GM12878 (cell line): ENCODE measurements around the gene MRPL37. TPM values are rescaled to one million over a fixed set of nuclear protein-coding genes. Genes with fewer than 3 reads are reported as not detected.

Experiments
- ATAC-seq: fragments of 200-7000 bp; cut with Tn5 transposase; 3 replicates; pipeline ENCODE4 v1.9.1; 2020; ENCODE audit warnings: mild to moderate bottlenecking, moderate library complexity
- BruUV-seq: library from RNA; stranded (reverse); fragments of 400-500 nt; replicated peaks from 2 replicates; lab custom pipeline; 2021; lab: Mats Ljungman, UMichigan
- CTCF ChIA-PET: fragments of 300-600 bp; sonication (Branson Sonifier 250); formaldehyde crosslinking; extraction: SDS; loops from one replicate; lab custom pipeline; 2021; ENCODE audit warnings: inconsistent platforms; lab: Yijun Ruan, JAX
- POLR2A ChIA-PET: fragments of 350-600 bp; formaldehyde crosslinking; extraction: SDS; loops from one replicate; lab custom pipeline; 2021; ENCODE audit warnings: inconsistent platforms; lab: Charles Lee
- RAD21 ChIA-PET: fragments of 300-600 bp; sonication (Branson Sonifier 250); formaldehyde crosslinking; loops from one replicate; lab custom pipeline; 2023; ENCODE audit warnings: antibody characterized with exemption; ENCODE audit not compliant: unreplicated experiment; lab: Charles Lee
- SMC1A ChIA-PET: fragments of 300-600 bp; sonication (Branson Sonifier 250); formaldehyde crosslinking; loops from one replicate; lab custom pipeline; 2023; ENCODE audit not compliant: unreplicated experiment, uncharacterized antibody; lab: Charles Lee
- DNase-seq: peaks from one replicate; pipeline ENCODE4 v3.0.0-alpha.2; 2011; ENCODE audit warnings: low read depth, low spot score
- FAIRE-seq: peaks from 3 replicates; lab custom pipeline; 2011; peaks lifted over from hg19 to GRCh38; lab: Jason Lieb, UNC
- H2AFZ ChIP-seq: 2 replicates; pipeline ENCODE4 v1.6.0; 2011; ENCODE audit warnings: low read depth, low read length, control low read depth; ENCODE audit not compliant: control insufficient read depth
- H3K27ac ChIP-seq: 2 replicates; pipeline ENCODE4 v1.5.1; 2011; ENCODE audit warnings: control low read depth; ENCODE audit not compliant: control insufficient read depth, insufficient read depth
- H3K27me3 ChIP-seq, 2 experiments: replicated peaks in 1 of 2; 2 replicates each; pipeline versions ENCODE4 v1.6.0 to v1.6.1; 2011; ENCODE audit warnings: low read length in 1 of 2; ENCODE audit not compliant: control insufficient read depth in 2 of 2, insufficient read depth in 2 of 2
- H3K36me3 ChIP-seq, 2 experiments: 2 replicates each; pipeline ENCODE4 v1.5.1; 2011; ENCODE audit warnings: low read length in 1 of 2; ENCODE audit not compliant: control insufficient read depth in 2 of 2, insufficient read depth in 2 of 2
- H3K4me1 ChIP-seq: 2 replicates; pipeline ENCODE4 v1.6.1; 2011; ENCODE audit warnings: mild to moderate bottlenecking, low read length, moderate library complexity, mixed read lengths; ENCODE audit not compliant: control insufficient read depth, insufficient read depth
- H3K4me2 ChIP-seq: 2 replicates; pipeline ENCODE4 v1.6.0; 2011; ENCODE audit warnings: control low read depth; ENCODE audit not compliant: control insufficient read depth, insufficient read depth
- H3K4me3 ChIP-seq: fragments of 200-600 bp; sonication (generic); 2 replicates; pipeline ENCODE4 v1.5.1; 2016
- H3K79me2 ChIP-seq: 2 replicates; pipeline ENCODE4 v1.6.0; 2011; ENCODE audit warnings: low read length; ENCODE audit not compliant: control insufficient read depth, insufficient read depth
- H3K9ac ChIP-seq: 2 replicates; pipeline ENCODE4 v1.8.0; 2011; ENCODE audit warnings: low read length, control low read depth, mixed read lengths; ENCODE audit not compliant: control insufficient read depth, insufficient read depth
- H3K9me3 ChIP-seq: replicated peaks from 3 replicates; pipeline ENCODE4 v1.5.1; 2011; ENCODE audit warnings: mild to moderate bottlenecking, low read length; ENCODE audit not compliant: control insufficient read depth, insufficient read depth
- H4K20me1 ChIP-seq: 2 replicates; pipeline ENCODE4 v1.6.0; 2011; ENCODE audit not compliant: control insufficient read depth, insufficient read depth
- ASH2L ChIP-seq: fragments of 300-600, 200-600 bp; sonication (generic); IDR thresholded peaks from 2 replicates; pipeline ENCODE4 v1.6.1; 2017; ENCODE audit warnings: low read depth, mild to moderate bottlenecking, borderline replicate concordance
- CBFB ChIP-seq: IDR thresholded peaks from 2 replicates; pipeline ENCODE4 v1.6.1; 2016; ENCODE audit warnings: antibody characterized with exemption, low read depth
- CREB1 ChIP-seq: IDR thresholded peaks from 2 replicates; pipeline ENCODE4 v1.6.1; 2012; ENCODE audit warnings: low read depth, mild to moderate bottlenecking, inconsistent platforms
- CUX1 ChIP-seq: IDR thresholded peaks from 2 replicates; pipeline ENCODE4 v1.6.1; 2012; ENCODE audit warnings: improper control_type of control experiment, low read depth, low read length; ENCODE audit not compliant: insufficient replicate concordance
- EGR1 ChIP-seq, 2 experiments: IDR thresholded peaks; 1 replicate in 1 of 2; 2 replicates in 1 of 2; pipeline ENCODE4 v1.6.1; 2011 to 2012; ENCODE audit warnings: low read depth in 2 of 2, low read length in 2 of 2, borderline replicate concordance in 1 of 2, mild to moderate bottlenecking in 1 of 2, moderate library complexity in 1 of 2
- IKZF1 ChIP-seq: fragments of 450-650 bp; conservative IDR thresholded peaks from 2 replicates; pipeline ENCODE4 v1.6.1; 2017; ENCODE audit warnings: antibody characterized with exemption, mild to moderate bottlenecking
- MEF2B ChIP-seq: fragments of 450-650 bp; IDR thresholded peaks from 2 replicates; pipeline ENCODE4 v1.6.1; 2018; ENCODE audit warnings: mild to moderate bottlenecking, moderate library complexity; ENCODE audit not compliant: partially characterized antibody, poor library complexity, severe bottlenecking
- MYB ChIP-seq: fragments of 150-350 bp; IDR thresholded peaks from 2 replicates; pipeline ENCODE4 v1.6.1; 2014; ENCODE audit warnings: mild to moderate bottlenecking, low read depth, low read length, borderline replicate concordance
- NFYB ChIP-seq: IDR thresholded peaks from 2 replicates; pipeline ENCODE4 v1.6.1; 2011; ENCODE audit warnings: low read depth, mild to moderate bottlenecking, low read length, improper control_type of control experiment, moderate library complexity; ENCODE audit not compliant: insufficient read depth
- POU2F2 ChIP-seq: IDR thresholded peaks from 3 replicates; pipeline ENCODE4 v1.6.1; 2011; ENCODE audit warnings: low read depth, mild to moderate bottlenecking, low read length, borderline replicate concordance
- RAD51 ChIP-seq: fragments of 450-650 bp; IDR thresholded peaks from 2 replicates; pipeline ENCODE4 v1.6.1; 2016; ENCODE audit warnings: moderate library complexity, mild to moderate bottlenecking, inconsistent platforms
- SIN3A ChIP-seq: IDR thresholded peaks from 2 replicates; pipeline ENCODE4 v1.6.1; 2012; ENCODE audit warnings: low read depth, low read length, improper control_type of control experiment
- STAT3 ChIP-seq: IDR thresholded peaks from 2 replicates; pipeline ENCODE4 v1.6.1; 2011; ENCODE audit warnings: low read depth, low read length, improper control_type of control experiment
- SUPT20H ChIP-seq: IDR thresholded peaks from 2 replicates; pipeline ENCODE4 v1.6.1; 2011; ENCODE audit warnings: low read depth, mild to moderate bottlenecking, low read length, moderate library complexity, borderline replicate concordance; ENCODE audit not compliant: control insufficient read depth
- TBL1XR1 ChIP-seq: IDR thresholded peaks from 2 replicates; pipeline ENCODE4 v1.6.1; 2012; ENCODE audit warnings: low read depth, low read length, improper control_type of control experiment
- WGBS: methylation state at CpG from one replicate; pipeline ENCODE4 v1.1.6; 2016; ENCODE audit warnings: low lambda C conversion rate; ENCODE audit not compliant: insufficient replicate concordance, insufficient coverage; ENCODE audit errors: missing lambda C conversion rate; 5-methylcytosine and 5-hydroxymethylcytosine counted together
- in situ Hi-C: fragments of 300-500 bp; cut with MboI; formaldehyde crosslinking; loops from 9 replicates; pipeline ENCODE4 v1.14.3; 2018; ENCODE audit warnings: mixed read lengths
- intact Hi-C: fragments of 100-400 bp; cut with micrococcal nuclease; formaldehyde crosslinking; loops from one replicate; pipeline ENCODE4 v1.14.2; 2022; ENCODE audit not compliant: unreplicated experiment
- polyA plus RNA-seq, 11 experiments: library from polyadenylated mRNA; depleted of rRNA in 4 of 11; unstranded in 6 of 11; stranded (reverse) in 5 of 11; fragments of >200 nt; fragmentation: Nextera tagmentation in 4 of 11; fragmentation: Illumina TruSeq in 1 of 11; extraction: Ambion mirVana in 4 of 11; extraction: Trizol in 1 of 11; gene quantifications; 1 replicate in 1 of 11; 2 replicates in 10 of 11; pipeline versions ENCODE4 v1.2.1 to v1.2.3, GENCODE V29; 2011 to 2016; ENCODE audit warnings: inconsistent platforms in 2 of 11, missing spikeins in 2 of 11, low read depth in 1 of 11
- total RNA-seq, 4 experiments: library from RNA; depleted of rRNA in 3 of 4; stranded (reverse); fragments of >200 nt in 3 of 4; fragmentation: Illumina TruSeq in 1 of 4; extraction: Trizol in 1 of 4; gene quantifications; 2 replicates each; pipeline versions ENCODE4 v1.2.1 to v1.2.3, GENCODE V29; 2013 to 2021
- TF ChIP-seq, protein P1 (sequence below): IDR thresholded peaks from 2 replicates; pipeline ENCODE4 v1.6.1; 2011; ENCODE audit warnings: low read depth, mild to moderate bottlenecking, low read length, moderate library complexity, borderline replicate concordance; ENCODE audit errors: extremely low read depth
- TF ChIP-seq, protein P2 (sequence below): IDR thresholded peaks from 2 replicates; pipeline ENCODE4 v1.6.1; 2011; ENCODE audit warnings: borderline replicate concordance, low read depth, mild to moderate bottlenecking, moderate library complexity, mixed read lengths, low read length; ENCODE audit not compliant: insufficient read depth; ENCODE audit errors: extremely low read length
- TF ChIP-seq, protein P3 (sequence below): fragments of 450-650 bp; IDR thresholded peaks from 2 replicates; pipeline ENCODE4 v1.6.1; 2014; ENCODE audit warnings: mild to moderate bottlenecking

The MRPL37 gene
- total and polyA plus RNA-seq, 10 of the 15 experiments (the other 5 are each of a cell fraction or from before 2014, with no cell fraction given) = 41.4 to 217 (median 159) TPM

DNA sequence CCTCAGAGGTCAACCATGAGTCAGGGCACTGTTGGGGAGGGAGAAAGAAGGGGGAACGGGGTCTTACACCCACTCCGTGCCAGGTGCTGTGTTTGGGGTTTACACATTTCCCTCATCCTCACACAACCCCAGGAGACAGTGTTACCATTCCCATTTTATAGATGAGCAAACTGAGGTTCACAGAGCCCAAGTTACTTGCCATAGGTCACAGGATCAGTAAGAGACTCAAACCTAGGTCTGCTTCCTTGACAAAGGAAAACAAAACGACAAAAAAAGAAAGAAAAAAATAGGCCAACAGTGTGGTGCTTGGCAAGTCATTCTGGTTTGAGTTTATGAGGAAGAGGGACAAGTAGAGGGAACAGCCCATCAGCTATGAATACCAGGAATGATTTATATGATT, 30.9 kb upstream of the MRPL37 start:
- SMC1A ChIA-PET = no interaction called here
- 55% methylated on average over 3 of the region's 3 CpGs for WGBS
- H3K27ac ChIP-seq = no peak overlapping the region
- BruUV-seq = no TSS peak
- H2AFZ ChIP-seq = no peak overlapping the region
- in situ Hi-C loops (no loop called here), intact Hi-C loops (no loop called here)
- FAIRE-seq (no peak), ATAC-seq (no peak), DNase-seq (no peak)
- POLR2A ChIA-PET = no interaction called here
- no peak overlapping the region for H3K4me2 ChIP-seq
- H3K27me3 ChIP-seq = no peaks in the 10 kb centered on the region
- TF ChIP-seq STAT3 (no peak), MYB (no peak), CBFB (no peak), SIN3A (no peak), NFYB (no peak), CREB1 (no peak), POU2F2 (no peak), MEF2B (no peak), RAD51 (no peak), EGR1 (IDR thresholded peaks at IDR 0.05; ENCODE audit: borderline replicate concordance in 1 of 2, low read depth in 2 of 2, low read length in 2 of 2) (no peak), ASH2L (no peak), IKZF1 (no peak), SUPT20H (no peak), CUX1 (no peak), TBL1XR1 (no peak)
- TF ChIP-seq, protein P1, sequence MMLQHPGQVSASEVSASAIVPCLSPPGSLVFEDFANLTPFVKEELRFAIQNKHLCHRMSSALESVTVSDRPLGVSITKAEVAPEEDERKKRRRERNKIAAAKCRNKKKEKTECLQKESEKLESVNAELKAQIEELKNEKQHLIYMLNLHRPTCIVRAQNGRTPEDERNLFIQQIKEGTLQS = no peak
- TF ChIP-seq, protein P2, sequence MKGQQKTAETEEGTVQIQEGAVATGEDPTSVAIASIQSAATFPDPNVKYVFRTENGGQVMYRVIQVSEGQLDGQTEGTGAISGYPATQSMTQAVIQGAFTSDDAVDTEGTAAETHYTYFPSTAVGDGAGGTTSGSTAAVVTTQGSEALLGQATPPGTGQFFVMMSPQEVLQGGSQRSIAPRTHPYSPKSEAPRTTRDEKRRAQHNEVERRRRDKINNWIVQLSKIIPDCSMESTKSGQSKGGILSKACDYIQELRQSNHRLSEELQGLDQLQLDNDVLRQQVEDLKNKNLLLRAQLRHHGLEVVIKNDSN = no peak
- TF ChIP-seq, protein P3, sequence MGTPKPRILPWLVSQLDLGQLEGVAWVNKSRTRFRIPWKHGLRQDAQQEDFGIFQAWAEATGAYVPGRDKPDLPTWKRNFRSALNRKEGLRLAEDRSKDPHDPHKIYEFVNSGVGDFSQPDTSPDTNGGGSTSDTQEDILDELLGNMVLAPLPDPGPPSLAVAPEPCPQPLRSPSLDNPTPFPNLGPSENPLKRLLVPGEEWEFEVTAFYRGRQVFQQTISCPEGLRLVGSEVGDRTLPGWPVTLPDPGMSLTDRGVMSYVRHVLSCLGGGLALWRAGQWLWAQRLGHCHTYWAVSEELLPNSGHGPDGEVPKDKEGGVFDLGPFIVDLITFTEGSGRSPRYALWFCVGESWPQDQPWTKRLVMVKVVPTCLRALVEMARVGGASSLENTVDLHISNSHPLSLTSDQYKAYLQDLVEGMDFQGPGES = no peak
- CTCF ChIA-PET = interaction anchor here (0.9 kb wide), 1 partner anchor 12 kb away, joined by 6 read pairs; no protein-coding TSS in a partner anchor
- RAD21 ChIA-PET = no interaction called here
- H3K36me3 ChIP-seq = no peaks in the 10 kb centered on the region
- no peaks in the 10 kb centered on the region for H3K9me3 ChIP-seq
- H3K79me2 ChIP-seq = no peaks in the 10 kb centered on the region
- H3K9ac ChIP-seq = no peak overlapping the region
- no peaks in the 10 kb centered on the region for H4K20me1 ChIP-seq
- H3K4me1 ChIP-seq = no peaks in the 10 kb centered on the region
- H3K4me3 ChIP-seq = no peak overlapping the region
